ENCODE measurements around the gene SLC39A5. TPM values are rescaled to one million over a fixed set of nuclear protein-coding genes. Genes with fewer than 3 reads are reported as not detected.

SLC39A5 gene
- total and polyA plus RNA-seq, 2 of the 8 experiments (the other 6 are each of a cell fraction or from before 2014, with no cell fraction given): 0.27 TPM; not detected in 1

- Histone ChIP-seq H3K79me1 (ENCODE audit: low read depth, low read length) (no peaks in the 10 kb centered on the region), H3K27me3 (replicated peaks in 1 of 4; ENCODE audit: control insufficient read depth in 3 of 4, extremely low read depth in 1 of 4, insufficient read depth in 3 of 4, low read length in 3 of 4) (0 out of 7 replicates have a peak, but pooled peaks cover 0 to 2% (median 0%) of the 10 kb centered on the region in 4 experiments), H3K18ac (ENCODE audit: extremely low read depth, low read length) (no peak overlapping the region), H3K14ac (ENCODE audit: insufficient read length) (no peak overlapping the region), H4K91ac (replicated peaks; ENCODE audit: insufficient read length, low read length) (no peak overlapping the region), H4K8ac (ENCODE audit: extremely low read depth, insufficient read depth, low read length) (no peak overlapping the region; the same call in 1 of the 2 replicates), H3K9me3 (ENCODE audit: insufficient read depth in 2 of 2, low read depth in 1 of 2, low read length in 1 of 2) (no peaks in the 10 kb centered on the region), H3K4me3 (ENCODE audit: extremely low read depth in 1 of 4, insufficient read depth in 2 of 4, low read depth in 3 of 4, low read length in 4 of 4) (no peak overlapping the region), H2BK12ac (ENCODE audit: low read depth, low read length) (no peak overlapping the region), H2BK15ac (ENCODE audit: low read length) (no peak overlapping the region), H4K5ac (ENCODE audit: insufficient read length, low read depth, low read length) (no peak overlapping the region), H3K4ac (replicated peaks; ENCODE audit: insufficient read length, low read depth, low read length) (no peak overlapping the region), H3K27ac (ENCODE audit: low read depth, low read length) (no peak overlapping the region), H2BK120ac (replicated peaks; ENCODE audit: low read depth, low read length) (no peak overlapping the region), H3K9ac (replicated peaks in 1 of 4; ENCODE audit: extremely low read depth in 1 of 4, low read depth in 3 of 4, low read length in 3 of 4) (no peak overlapping the region), H2AFZ (ENCODE audit: low read length) (no peak overlapping the region), H3K79me2 (ENCODE audit: control insufficient read depth in 1 of 2, insufficient read depth in 2 of 2, low read length in 2 of 2) (no peaks in the 10 kb centered on the region), H2AK5ac (ENCODE audit: low read depth, low read length) (no peak overlapping the region), H3K36me3 (ENCODE audit: control insufficient read depth in 2 of 4, insufficient read depth in 4 of 4, low read length in 3 of 4) (no peaks in the 10 kb centered on the region), H4K20me1 (replicated peaks in 1 of 2; ENCODE audit: control insufficient read depth in 1 of 2, insufficient read depth in 2 of 2, low read length in 2 of 2) (peaks cover 0 to 3% of the 10 kb centered on the region in 2 experiments), H2BK20ac (ENCODE audit: low read length) (no peak overlapping the region), H3K4me2 (ENCODE audit: insufficient read depth in 1 of 2, low read depth in 2 of 2, low read length in 2 of 2) (no peak overlapping the region), H2BK5ac (ENCODE audit: low read depth, low read length) (no peak overlapping the region), H3K23ac (ENCODE audit: insufficient read length) (no peak overlapping the region), H3K4me1 (replicated peaks in 1 of 4; ENCODE audit: control insufficient read depth in 3 of 4, insufficient read depth in 4 of 4, low read length in 3 of 4) (peaks cover 0 to 10% (median 2%) of the 10 kb centered on the region in 4 experiments; a peak in 4 of 7 replicates), H3K23me2 (ENCODE audit: low read depth, low read length) (no peaks in the 10 kb centered on the region), H3K56ac (replicated peaks; ENCODE audit: insufficient read length, low read depth, low read length) (no peak overlapping the region)
- FAIRE-seq: no peak
- ChIA-PET POLR2A (ENCODE audit: partially characterized antibody) (interaction anchor here (1.2 to 8.6 kb wide), 7 partner anchors 10 to 131 kb away, joined by 5 to 65 read pairs (median 9); partner anchors contain the start of genes COQ10A, MYL6, PA2G4 and RNF41), CTCF (ENCODE audit: partially characterized antibody) (interaction anchor here (0.6 to 10.5 kb wide), 10 partner anchors 12 to 41 kb away, joined by 3 to 72 read pairs (median 7); partner anchors contain the start of genes ANKRD52 and RNF41)
- TF ChIP-seq CEBPB (IDR thresholded peaks at IDR 0.05; ENCODE audit: low read depth, low read length) (no peak), CHD1 (IDR thresholded peaks at IDR 0.05; ENCODE audit: low read depth, low read length) (no peak), MAFK (IDR thresholded peaks at IDR 0.05; ENCODE audit: low read depth, low read length) (no peak), E2F6 (IDR thresholded peaks at IDR 0.05) (no peak), RFX5 (IDR thresholded peaks at IDR 0.05; ENCODE audit: borderline replicate concordance, low read depth, low read length) (no peak), MAX (IDR thresholded peaks at IDR 0.05) (no peak), KDM1A (IDR thresholded peaks at IDR 0.05; ENCODE audit: borderline replicate concordance, low read length) (no peak), HDAC2 (IDR thresholded peaks at IDR 0.05; ENCODE audit: borderline replicate concordance in 1 of 2, low read depth in 2 of 2, low read length in 2 of 2) (no peak), RXRA (IDR thresholded peaks at IDR 0.05; ENCODE audit: insufficient read depth, low read depth, low read length) (no peak), CTBP2 (IDR thresholded peaks at IDR 0.05; ENCODE audit: borderline replicate concordance, insufficient read depth, insufficient read length, low read length) (no peak), CHD2 (IDR thresholded peaks at IDR 0.05; ENCODE audit: low read length) (no peak)
- WGBS, 2 experiments (ENCODE audit: extremely low coverage in 1 of 2, insufficient coverage in 1 of 2, insufficient read length in 1 of 2, insufficient replicate concordance in 2 of 2, low coverage in 1 of 2, low lambda C conversion rate in 2 of 2, missing lambda C conversion rate in 1 of 2): 90% methylated on average over 16 of the region's 16 CpGs; no CpG with 5 or more reads in 1 of the 2 experiments
- DNase-seq (ENCODE audit: low read depth in 1 of 2, low spot score in 2 of 2): no peak
These were observed 5.0 kb downstream of the SLC39A5 start for GRCh38 chr12:56234746-56235436.
